Retinal pigment epithelial cell (primary cell): ENCODE measurements around the gene SMAD9.
A peak's percentile ranks its signal among the peaks of the same experiment; 100 is the strongest.

ENCODE experiments used
- DNase-seq: peaks from one replicate; pipeline ENCODE4 v3.0.0-alpha.2; 2010; ENCODE audit warnings: low read depth
- H3K4me3 ChIP-seq: 2 replicates; pipeline ENCODE4 v1.5.1; 2011; ENCODE audit warnings: mild to moderate bottlenecking, low read length, control low read depth, moderate library complexity
- TF ChIP-seq, protein P1 (sequence below): conservative IDR thresholded peaks from 2 replicates; pipeline ENCODE4 v1.5.1; 2011; ENCODE audit warnings: low read depth, low read length, control low read depth, inconsistent platforms

SMAD9 gene

DNA sequence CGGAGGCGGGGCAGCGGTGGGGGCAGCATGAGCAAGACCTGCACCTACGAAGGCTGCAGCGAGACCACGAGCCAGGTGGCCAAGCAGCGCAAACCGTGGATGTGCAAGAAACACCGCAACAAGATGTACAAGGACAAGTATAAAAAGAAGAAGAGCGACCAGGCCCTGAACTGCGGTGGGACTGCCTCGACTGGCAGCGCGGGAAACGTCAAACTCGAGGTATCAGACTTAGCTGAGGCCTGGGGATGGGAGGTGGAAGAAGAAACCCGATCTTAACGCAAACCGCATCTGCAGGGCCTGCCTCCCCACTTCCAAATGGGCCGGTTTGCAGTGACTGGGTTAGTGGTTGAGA is 100.3 kb downstream of the SMAD9 start:
- no peak for DNase-seq

DNA sequence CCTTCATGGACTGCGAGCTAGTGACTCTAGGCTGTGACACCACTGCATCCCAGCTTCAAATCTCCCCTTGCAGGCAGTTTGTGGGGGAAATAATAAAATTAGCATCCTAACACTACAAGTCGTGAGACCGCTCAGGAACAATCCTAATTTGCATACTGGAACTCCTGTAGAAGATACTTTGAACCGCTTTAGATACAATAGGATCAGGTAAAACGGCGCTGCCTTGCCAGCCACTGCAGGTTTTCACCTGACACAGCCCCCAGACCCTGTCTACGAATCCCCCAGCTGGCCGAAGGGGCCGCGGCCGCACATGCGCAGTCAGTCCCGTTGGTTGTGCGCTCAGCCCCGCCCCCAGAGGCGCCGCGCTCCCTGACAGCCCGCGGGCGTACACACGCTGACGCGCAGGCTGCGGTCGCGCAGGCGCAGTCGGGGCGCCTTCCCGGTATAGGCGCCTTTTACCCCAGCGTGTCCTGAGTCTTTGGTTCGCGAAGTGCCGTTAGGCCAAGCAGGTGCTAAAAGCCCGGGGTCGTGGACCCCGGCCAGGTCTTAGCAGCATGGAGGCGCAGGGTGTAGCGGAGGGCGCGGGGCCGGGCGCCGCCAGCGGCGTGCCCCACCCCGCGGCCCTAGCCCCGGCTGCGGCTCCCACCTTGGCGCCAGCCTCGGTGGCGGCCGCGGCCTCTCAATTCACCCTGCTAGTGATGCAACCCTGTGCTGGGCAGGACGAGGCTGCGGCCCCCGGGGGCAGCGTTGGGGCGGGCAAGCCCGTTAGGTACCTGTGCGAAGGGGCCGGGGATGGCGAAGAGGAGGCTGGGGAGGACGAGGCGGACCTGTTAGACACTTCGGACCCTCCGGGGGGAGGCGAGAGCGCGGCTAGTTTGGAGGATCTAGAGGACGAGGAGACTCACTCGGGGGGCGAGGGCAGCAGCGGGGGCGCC is 101.0 kb downstream of the SMAD9 start, which contains the start of gene RFXAP:
Gene RFXAP, plus strand, starts transcription at position 419 of the 935 bp plus-strand sequence. Its CDS starts 136 bp downstream, at position 555.
- H3K4me3 ChIP-seq, result peak within 1 kb of the TSS; percentile 86
- DNase-seq, result peak; percentile 41
- TF ChIP-seq, protein P1, sequence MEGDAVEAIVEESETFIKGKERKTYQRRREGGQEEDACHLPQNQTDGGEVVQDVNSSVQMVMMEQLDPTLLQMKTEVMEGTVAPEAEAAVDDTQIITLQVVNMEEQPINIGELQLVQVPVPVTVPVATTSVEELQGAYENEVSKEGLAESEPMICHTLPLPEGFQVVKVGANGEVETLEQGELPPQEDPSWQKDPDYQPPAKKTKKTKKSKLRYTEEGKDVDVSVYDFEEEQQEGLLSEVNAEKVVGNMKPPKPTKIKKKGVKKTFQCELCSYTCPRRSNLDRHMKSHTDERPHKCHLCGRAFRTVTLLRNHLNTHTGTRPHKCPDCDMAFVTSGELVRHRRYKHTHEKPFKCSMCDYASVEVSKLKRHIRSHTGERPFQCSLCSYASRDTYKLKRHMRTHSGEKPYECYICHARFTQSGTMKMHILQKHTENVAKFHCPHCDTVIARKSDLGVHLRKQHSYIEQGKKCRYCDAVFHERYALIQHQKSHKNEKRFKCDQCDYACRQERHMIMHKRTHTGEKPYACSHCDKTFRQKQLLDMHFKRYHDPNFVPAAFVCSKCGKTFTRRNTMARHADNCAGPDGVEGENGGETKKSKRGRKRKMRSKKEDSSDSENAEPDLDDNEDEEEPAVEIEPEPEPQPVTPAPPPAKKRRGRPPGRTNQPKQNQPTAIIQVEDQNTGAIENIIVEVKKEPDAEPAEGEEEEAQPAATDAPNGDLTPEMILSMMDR, result no peak

More for the DNA sequence above, 100.3 kb downstream of the SMAD9 start:
- TF ChIP-seq, protein P1, result no peak
- peak overlapping the region; percentile 86 for H3K4me3 ChIP-seq

DNA sequence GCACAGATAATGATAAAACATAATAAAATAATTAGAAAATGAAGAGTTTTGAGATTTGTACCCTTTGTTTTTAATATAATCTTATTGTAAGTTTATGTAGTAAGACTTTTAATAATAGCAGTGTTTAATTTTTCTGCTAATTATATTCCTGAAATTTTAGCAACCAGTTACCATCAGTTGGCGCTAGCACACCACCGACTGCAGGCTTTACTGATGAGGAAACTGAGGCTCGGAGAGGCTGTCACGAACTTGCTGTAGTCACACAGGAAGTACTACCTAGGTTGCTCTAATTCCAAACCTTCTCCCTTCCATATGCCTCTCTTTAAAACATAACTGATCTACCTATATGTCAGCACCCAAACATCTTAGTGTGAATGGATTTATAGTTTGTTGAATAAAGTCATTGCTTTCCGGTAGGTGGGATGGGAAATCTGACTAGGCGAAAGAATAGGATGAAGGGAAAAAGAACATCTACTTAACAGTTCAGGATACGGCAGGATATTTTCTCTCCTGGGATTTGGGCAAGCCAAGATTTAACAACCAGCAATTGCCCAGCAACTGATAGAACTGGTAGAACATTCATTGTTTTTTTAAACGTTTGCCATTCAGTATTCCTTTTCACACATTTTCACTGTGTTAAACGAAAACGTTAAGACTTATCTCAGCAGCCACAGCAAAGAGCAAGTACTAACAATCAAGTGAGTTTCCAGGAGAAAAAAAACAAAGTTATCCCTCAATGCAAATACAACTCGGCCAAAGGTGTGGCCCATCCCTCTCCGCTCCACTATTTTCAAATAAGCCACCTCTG is 101.8 kb downstream of the SMAD9 start:
- no peak for DNase-seq

DNA sequence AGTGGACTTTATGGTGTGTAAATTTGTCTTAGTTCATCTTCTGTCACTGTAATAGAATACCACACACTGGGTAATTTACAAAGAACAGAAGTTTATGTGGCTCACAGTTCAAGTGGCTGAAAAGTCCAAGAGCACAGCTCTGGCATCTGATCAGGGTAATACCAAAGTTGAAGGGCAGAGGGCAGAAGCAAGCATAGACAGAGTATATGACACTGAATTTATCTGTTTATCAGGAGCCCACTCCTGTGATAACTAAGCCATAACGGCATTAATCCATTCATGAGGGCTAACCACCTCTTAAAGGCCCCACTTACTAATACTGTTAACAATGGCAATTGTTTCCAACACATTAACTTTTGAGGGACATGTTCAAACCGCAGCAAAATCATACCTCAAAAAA is 105.0 kb downstream of the SMAD9 start:
- TF ChIP-seq, protein P1, result peak; percentile 46
- DNase-seq, result no peak
- no peak overlapping the region for H3K4me3 ChIP-seq

More for the DNA sequence above, 101.8 kb downstream of the SMAD9 start:
- H3K4me3 ChIP-seq, result peak overlapping the region; percentile 86
- TF ChIP-seq, protein P1, result peak; percentile 7

DNA sequence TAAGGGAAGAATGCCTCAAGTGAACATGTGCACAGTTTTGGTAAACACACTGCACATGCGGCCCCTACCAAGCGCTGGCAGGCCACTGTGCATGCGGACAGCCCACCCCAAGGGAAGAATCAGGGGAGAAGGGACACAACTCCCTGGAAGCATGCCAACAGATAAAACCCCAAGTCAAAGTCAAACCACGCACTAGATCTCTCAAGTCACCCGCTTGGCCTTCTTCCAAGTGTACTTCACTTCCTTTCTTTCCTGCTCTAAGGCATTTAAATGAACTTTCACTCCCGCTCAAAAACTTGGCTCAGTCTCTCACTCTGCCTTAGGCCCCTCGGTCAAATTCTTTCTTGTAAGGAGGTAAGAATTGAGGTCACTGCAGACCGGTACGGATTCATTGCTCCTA is 105.6 kb downstream of the SMAD9 start:
- no peak for DNase-seq
- TF ChIP-seq, protein P1, result no peak
- no peak overlapping the region for H3K4me3 ChIP-seq

DNA sequence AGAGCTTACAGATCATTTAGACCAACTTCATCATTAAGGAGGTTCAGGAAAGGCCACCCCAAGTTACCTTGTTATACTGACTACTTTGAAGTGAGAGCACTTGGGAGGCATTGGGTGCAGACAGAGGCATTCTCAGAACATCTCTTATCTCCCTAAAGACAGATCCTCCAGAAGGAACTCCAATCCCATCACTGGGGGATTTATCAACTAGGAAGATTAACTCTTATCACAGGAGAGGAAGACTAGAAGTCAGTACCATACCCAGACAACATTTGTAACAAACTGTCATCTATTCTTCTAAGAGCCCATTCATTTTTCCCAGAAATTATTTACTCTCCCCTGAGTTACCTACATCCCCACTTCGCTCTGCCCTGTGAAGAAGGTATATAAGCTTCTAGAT is 106.8 kb downstream of the SMAD9 start:
- no peak overlapping the region for H3K4me3 ChIP-seq
- TF ChIP-seq, protein P1, result no peak
- no peak for DNase-seq
